Measurements from ENCODE around the gene ANHX.

Gene ANHX

DNA sequence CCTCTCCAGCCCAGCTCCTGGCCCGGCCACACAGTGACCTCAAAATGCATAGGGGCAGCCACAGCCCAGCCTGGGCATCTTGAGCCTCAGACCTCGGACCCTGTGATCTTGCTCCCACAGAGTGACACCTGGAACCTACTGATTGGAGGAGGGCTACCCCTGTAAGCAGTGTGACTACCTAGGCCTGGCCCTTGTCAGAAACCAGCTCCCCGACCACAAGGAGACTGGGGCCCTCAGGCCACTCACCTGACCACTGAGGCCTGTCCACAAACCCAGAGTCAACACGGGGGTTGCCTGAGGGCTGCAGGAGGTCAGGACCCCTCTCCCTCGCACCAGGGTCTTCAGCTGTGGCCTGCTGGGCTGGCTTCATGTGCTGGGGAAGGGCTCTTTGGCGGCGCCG is 9.0 kb downstream of the ANHX start:
- Mint-ChIP-seq H3K4me1 (no peaks in the 10 kb centered on the region), H3K27me3 (ENCODE audit: low read depth, poor library complexity) (peaks cover 2% of the 10 kb centered on the region), H3K9me3 (peaks cover 93% of the 10 kb centered on the region), H3K27ac (no peak overlapping the region), H3K4me3 (no peak overlapping the region), H3K36me3 (ENCODE audit: low read depth) (no peaks in the 10 kb centered on the region)
- DNase-seq = no peak
- TF ChIP-seq, protein P1, sequence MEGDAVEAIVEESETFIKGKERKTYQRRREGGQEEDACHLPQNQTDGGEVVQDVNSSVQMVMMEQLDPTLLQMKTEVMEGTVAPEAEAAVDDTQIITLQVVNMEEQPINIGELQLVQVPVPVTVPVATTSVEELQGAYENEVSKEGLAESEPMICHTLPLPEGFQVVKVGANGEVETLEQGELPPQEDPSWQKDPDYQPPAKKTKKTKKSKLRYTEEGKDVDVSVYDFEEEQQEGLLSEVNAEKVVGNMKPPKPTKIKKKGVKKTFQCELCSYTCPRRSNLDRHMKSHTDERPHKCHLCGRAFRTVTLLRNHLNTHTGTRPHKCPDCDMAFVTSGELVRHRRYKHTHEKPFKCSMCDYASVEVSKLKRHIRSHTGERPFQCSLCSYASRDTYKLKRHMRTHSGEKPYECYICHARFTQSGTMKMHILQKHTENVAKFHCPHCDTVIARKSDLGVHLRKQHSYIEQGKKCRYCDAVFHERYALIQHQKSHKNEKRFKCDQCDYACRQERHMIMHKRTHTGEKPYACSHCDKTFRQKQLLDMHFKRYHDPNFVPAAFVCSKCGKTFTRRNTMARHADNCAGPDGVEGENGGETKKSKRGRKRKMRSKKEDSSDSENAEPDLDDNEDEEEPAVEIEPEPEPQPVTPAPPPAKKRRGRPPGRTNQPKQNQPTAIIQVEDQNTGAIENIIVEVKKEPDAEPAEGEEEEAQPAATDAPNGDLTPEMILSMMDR (IDR thresholded peaks at IDR 0.05) = no peak

DNA sequence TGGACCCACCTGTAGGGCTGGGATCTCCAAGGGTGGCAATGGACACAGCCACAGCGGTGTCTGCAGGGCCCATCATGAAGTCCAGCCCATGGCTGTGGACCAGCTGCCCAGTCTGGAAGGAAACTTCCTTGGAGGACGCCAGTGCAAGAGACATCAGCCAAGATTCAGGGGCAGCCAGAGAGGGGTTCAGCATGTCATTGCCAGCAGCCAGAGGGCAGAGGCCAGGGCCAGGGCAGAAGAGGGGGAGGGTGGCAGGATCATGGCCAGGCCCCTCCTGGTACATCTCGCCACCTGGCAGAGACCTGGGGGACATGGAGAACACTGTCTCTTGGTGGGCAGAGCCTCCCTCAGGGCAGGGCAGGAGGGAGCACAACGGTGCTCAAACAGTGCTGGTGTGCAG is 10.2 kb downstream of the ANHX start:
- Mint-ChIP-seq H3K27ac (no peak overlapping the region), H3K27me3 (ENCODE audit: low read depth, poor library complexity) (peaks cover 2% of the 10 kb centered on the region), H3K4me1 (no peaks in the 10 kb centered on the region), H3K9me3 (peaks cover 92% of the 10 kb centered on the region), H3K4me3 (no peak overlapping the region), H3K36me3 (ENCODE audit: low read depth) (no peaks in the 10 kb centered on the region)
- no peak for DNase-seq
- TF ChIP-seq, protein P1 (IDR thresholded peaks at IDR 0.05) = no peak

DNA sequence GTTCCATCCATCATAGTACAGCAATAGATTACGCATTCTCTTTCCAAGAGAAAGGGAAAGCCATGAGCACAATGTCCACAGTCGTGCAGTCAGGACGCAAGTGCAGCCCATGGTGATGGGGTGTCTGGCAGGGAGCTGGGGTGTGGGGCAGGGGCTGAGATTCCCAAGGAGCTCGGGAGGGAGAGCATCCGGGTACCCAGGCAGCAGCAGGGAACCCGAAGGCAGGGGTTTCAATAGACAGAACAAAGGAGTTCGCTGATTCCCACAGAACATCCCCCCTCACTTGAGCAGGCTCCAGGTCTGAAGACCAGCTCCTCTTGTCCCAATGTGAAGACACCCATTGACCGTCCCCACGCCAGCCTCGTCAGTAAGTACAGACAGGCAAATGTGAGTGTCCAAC is 13.5 kb downstream of the ANHX start:
- peaks cover 94% of the 10 kb centered on the region for H3K9me3 Mint-ChIP-seq
- H3K36me3 Mint-ChIP-seq (ENCODE audit: low read depth) = peaks cover 8% of the 10 kb centered on the region
- no peak overlapping the region for H3K4me3 Mint-ChIP-seq
- no peaks in the 10 kb centered on the region for H3K4me1 Mint-ChIP-seq
- H3K27me3 Mint-ChIP-seq (ENCODE audit: low read depth, poor library complexity) = no peaks in the 10 kb centered on the region
- no peak for DNase-seq
- H3K27ac Mint-ChIP-seq = no peak overlapping the region
- TF ChIP-seq, protein P1 (IDR thresholded peaks at IDR 0.05) = no peak

DNA sequence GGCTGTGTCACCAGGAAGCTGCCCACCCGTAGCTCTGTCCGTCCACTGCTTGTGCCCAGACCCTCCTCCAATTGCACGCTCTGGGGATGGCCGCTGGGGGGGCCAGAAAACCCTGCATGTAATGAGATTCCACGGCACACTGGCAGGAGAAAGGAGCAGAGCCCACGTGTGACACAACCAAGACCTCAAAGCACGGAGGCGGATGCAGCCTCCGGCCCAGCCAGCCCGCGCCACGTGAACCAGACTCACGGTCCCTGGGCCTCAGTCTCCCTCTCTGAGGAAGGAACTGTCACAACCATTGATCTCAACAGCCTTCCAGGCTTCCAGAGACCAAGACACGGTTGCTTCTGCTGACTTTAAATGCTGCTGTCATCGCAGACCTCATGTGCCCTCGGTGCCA is 14.4 kb downstream of the ANHX start:
- H3K4me1 Mint-ChIP-seq = no peaks in the 10 kb centered on the region
- no peaks in the 10 kb centered on the region for H3K27me3 Mint-ChIP-seq (ENCODE audit: low read depth, poor library complexity)
- peaks cover 8% of the 10 kb centered on the region for H3K36me3 Mint-ChIP-seq (ENCODE audit: low read depth)
- peaks cover 91% of the 10 kb centered on the region for H3K9me3 Mint-ChIP-seq
- no peak overlapping the region for H3K27ac Mint-ChIP-seq
- DNase-seq = no peak
- TF ChIP-seq, protein P1 (IDR thresholded peaks at IDR 0.05) = no peak
- H3K4me3 Mint-ChIP-seq = no peak overlapping the region

DNA sequence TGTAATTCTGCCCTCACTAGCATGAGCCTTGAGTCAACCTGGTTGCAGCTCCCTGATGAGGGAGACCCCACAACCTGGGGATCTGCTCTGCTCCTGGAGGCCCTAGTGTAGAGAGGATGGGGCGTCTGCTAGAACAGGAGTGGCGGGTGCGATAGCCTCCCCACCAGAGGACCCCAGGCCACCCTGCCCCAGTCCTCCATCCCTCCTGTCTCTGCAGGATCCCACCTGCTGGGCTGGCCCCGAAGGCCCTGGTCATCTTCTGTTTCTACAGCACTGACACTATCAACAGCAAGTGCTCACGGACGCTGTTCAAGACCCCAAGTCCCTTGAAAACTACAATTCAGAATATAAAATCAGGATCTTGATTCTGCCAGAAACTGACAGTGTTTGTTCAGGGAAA is 15.2 kb downstream of the ANHX start:
- no peak overlapping the region for H3K27ac Mint-ChIP-seq
- no peaks in the 10 kb centered on the region for H3K27me3 Mint-ChIP-seq (ENCODE audit: low read depth, poor library complexity)
- H3K9me3 Mint-ChIP-seq = peaks cover 91% of the 10 kb centered on the region
- H3K36me3 Mint-ChIP-seq (ENCODE audit: low read depth) = peaks cover 8% of the 10 kb centered on the region
- no peak for DNase-seq
- no peaks in the 10 kb centered on the region for H3K4me1 Mint-ChIP-seq
- TF ChIP-seq, protein P1 (IDR thresholded peaks at IDR 0.05) = no peak
- no peak overlapping the region for H3K4me3 Mint-ChIP-seq

DNA sequence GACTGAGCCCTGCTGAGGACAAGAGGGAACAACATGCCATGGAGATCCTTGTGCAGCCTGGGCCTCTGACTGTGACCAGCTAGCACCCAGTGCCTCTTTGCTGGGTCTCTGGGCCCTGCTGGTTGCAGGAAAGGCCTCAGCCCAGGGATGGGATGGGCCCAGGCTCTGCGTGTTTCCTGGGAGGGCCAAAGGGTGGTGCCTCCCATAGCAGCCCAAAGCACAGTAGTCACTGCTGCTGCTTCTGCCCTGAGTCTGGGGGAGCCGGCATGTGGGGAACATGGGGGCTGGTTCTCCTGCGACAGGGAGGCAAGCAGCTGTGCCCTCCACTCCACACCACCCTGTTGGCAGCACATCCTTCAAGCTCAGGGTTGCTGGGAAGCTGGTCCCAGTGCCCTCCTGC is 18.5 kb downstream of the ANHX start:
- TF ChIP-seq, protein P1 (IDR thresholded peaks at IDR 0.05) = no peak
- Mint-ChIP-seq H3K4me1 (no peaks in the 10 kb centered on the region), H3K27ac (no peak overlapping the region), H3K9me3 (peaks cover 92% of the 10 kb centered on the region), H3K27me3 (ENCODE audit: low read depth, poor library complexity) (no peaks in the 10 kb centered on the region), H3K4me3 (no peak overlapping the region), H3K36me3 (ENCODE audit: low read depth) (peaks cover 8% of the 10 kb centered on the region)
- DNase-seq = no peak
